ENCODE measurements around the gene SLC35C1.

SLC35C1 gene

GRCh38 chr11:45804761-45805304 lies at the start of gene SLC35C1:
Gene SLC35C1 (plus strand): TSS chr11:45805149. CDS start chr11:45805802, 653 bp downstream.
- peak; percentile 98 for DNase-seq (ENCODE audit: low read depth, low spot score)

DNA sequence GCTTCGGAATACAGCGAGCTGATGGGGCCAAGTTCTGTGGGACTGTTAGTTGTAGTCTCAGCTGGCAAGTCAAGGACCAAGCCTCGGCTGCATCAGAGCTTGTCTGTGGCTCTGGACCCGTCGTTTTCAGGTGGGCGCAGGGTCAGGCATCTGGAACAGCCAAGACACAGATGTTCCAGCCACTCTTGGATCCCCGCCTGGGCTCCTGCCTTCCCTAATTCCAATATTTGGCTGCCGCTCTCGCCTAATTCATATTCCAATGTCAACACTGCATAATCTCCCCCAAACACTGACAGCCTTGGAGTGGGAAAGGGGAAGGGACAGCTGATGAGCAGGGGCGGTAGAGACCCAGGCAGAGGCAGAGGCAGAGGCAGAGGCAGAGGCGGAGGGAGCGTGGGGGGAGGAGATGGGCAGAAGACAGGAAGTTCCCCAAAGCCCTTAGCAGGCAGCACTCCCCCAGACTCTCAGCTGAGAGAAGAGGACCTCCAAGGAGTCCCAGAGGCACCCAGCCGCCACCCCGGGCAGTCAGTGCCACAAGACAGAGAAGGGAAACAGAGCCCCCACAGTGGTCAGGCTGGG lies 49.6 kb upstream of the SLC35C1 start:
- DNase-seq (ENCODE audit: low read depth, low spot score): peak; percentile 9

- no peak for DNase-seq (ENCODE audit: low read depth, low spot score)
Measured at GRCh38 chr11:45756384-45757010, 48.5 kb upstream of the SLC35C1 start.

DNA sequence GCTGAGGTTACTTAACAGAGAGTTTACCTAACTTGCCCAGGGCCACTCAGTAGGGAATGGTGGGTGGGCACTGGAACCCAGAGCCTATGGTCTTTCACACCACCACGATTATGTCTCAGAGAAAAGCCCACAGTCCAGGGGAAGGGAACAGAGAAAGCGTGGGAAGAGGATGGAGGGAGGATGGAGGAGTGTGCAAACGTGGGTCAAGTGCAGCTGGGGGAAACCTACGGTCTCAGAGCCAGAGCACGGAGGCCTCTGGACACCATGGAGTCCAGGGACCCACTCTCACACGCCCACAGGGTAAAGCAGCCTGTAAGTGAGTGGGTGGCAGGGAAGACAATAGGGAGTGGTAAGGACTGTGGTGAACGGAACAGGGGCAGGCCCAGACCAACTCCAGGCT lies 47.3 kb upstream of the SLC35C1 start:
- DNase-seq (ENCODE audit: low read depth, low spot score): no peak

- no peak for DNase-seq (ENCODE audit: low read depth, low spot score)
Measured at GRCh38 chr11:45761659-45762058, 43.3 kb upstream of the SLC35C1 start.

- DNase-seq (ENCODE audit: low read depth, low spot score): no peak
Measured at GRCh38 chr11:45765107-45765668, 39.8 kb upstream of the SLC35C1 start.

DNA sequence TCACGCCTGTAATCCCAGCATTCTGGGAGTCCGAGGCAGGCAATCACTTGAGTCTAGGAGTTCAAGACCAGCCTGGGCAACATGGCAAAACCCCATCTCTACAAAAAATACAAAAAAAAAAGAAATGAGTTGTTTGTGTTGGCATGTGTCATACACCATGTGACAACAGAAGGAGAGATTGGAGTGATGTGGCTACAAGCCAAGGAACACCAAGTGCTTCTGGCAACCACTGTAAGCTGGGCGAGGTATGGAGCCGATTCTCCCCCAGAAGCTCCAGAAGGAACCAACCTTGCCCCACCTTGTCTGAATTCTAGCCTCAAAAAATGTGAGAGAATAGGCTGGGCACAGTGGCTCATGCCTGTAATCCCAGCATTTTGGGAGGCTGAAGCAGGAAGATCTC lies 39.1 kb upstream of the SLC35C1 start:
- no peak for DNase-seq (ENCODE audit: low read depth, low spot score)

- DNase-seq (ENCODE audit: low read depth, low spot score): no peak
Measured at GRCh38 chr11:45766469-45766868, 38.5 kb upstream of the SLC35C1 start.

- DNase-seq (ENCODE audit: low read depth, low spot score): no peak
Measured at GRCh38 chr11:45768486-45768885, 36.5 kb upstream of the SLC35C1 start.

DNA sequence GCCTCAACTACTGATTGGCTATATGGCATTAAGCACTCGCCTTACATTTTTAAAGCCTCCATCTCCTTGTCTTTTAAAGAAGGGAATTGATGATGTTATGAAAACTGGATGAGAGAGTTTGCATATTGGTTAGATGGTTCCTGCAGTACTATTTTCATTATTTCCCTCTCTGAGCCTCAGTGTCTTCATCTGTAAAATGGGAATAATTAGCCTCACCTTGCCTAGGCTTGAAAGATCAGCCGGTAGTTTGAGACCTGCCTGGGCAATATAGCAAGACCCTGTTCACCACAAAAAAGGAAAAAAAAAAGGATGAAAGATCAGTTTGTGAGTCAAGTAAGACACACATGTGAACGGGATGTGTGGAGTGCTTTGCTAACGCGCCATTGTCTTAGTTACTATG lies 35.0 kb upstream of the SLC35C1 start:
- no peak for DNase-seq (ENCODE audit: low read depth, low spot score)

DNA sequence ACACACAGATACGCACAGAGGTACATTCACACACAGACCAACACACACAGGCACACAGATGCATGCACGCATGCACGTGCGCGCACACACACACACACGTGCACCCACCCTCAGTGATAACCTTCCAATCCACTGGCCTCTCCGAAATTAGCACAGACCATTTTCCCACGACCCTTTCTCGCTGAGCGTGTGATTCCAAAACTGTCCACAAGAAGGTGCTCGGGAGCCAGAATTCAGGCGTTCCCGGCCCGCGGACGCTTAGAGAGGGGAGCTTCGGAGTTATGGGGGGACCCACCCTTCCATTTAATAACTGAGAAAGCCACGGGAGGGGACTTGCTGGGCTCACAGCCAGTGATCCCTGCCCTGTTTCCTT lies 33.8 kb upstream of the SLC35C1 start:
- peak; percentile 76 for DNase-seq (ENCODE audit: low read depth, low spot score)

DNA sequence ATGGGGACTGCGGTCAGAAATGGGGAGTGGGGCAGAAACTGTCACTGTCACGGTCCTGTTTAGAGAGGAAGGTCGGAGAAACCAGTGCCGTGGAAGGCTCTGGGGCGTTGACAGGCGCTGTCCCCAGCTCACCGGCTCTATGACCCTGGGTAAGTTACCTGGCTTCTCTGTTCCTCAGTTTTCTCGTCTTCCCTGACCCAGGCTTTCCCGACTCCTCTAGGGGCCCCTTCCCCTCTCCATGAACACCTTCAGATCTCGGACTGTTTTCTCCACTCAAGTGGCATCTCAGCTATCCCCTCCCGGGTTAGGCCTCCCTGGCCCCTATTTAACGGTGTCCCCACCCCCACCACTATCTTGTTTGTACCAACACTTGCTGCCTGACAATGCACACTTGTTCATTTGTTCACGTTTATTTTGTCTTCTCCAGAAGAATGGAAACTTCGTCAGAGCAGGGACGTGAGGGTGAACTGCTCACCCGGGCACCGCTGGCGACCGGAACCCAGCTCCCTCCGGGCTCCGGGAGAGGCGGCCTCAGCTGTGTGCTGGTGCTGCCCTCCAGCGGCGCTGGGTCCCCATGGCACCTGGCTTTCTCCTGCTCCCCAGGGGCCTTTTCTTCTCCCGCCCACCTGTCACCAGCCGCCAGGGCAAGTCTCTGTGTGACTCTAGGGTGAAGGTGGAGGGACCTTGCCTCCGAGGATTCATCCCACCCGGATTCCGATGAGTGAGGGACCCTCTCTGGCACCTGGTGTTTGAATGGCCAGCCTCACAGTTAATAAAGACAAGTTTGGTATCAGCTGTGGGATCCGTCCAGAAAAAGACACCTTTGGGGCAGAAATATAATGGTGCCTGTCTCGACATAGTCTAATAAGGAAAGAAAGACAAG lies 33.1 kb upstream of the SLC35C1 start:
- peak; percentile 93 for DNase-seq (ENCODE audit: low read depth, low spot score)

DNA sequence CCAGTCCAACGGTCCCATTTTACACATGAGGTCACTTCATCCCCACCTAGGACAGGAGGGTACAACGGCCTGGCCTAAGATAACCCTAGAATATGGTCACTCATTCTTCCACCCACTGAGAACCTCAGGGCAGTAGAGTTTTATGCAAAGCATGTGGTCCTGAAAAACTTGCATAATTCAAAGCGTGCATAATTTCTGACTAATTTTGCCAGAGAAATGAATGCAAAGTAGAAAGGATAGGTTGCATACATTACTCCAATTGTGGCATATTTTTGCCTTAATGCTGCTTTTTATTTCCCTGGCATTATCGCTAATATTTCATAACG lies 32.5 kb upstream of the SLC35C1 start:
- no peak for DNase-seq (ENCODE audit: low read depth, low spot score)

GRCh38 chr11:45772986-45773785 lies 31.8 kb upstream of the SLC35C1 start:
- no peak for DNase-seq (ENCODE audit: low read depth, low spot score)

- DNase-seq (ENCODE audit: low read depth, low spot score): no peak
Measured at GRCh38 chr11:45773786-45774655, 30.9 kb upstream of the SLC35C1 start.

DNA sequence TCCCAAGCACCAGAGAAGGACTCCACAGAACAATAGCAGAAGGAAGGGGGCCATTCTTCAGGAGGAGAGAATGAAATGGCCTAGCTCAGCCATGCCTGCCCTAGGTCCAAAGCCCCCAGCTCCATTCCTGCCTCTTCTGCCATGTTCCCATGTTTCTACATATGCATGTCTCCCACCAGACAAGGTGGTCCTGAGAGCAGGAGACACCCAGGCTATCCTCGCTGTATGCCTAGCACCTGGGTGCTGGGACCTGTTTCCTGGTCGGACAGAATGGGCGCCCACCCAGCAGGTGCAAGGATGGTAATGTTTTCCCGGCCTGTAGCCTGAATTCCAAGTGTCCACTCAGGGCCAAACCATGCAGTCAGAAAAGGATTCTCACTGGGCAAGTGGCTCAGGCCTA lies 30.2 kb upstream of the SLC35C1 start:
- no peak for DNase-seq (ENCODE audit: low read depth, low spot score)

GRCh38 chr11:45777127-45777969 lies 27.6 kb upstream of the SLC35C1 start:
- DNase-seq (ENCODE audit: low read depth, low spot score): no peak

DNA sequence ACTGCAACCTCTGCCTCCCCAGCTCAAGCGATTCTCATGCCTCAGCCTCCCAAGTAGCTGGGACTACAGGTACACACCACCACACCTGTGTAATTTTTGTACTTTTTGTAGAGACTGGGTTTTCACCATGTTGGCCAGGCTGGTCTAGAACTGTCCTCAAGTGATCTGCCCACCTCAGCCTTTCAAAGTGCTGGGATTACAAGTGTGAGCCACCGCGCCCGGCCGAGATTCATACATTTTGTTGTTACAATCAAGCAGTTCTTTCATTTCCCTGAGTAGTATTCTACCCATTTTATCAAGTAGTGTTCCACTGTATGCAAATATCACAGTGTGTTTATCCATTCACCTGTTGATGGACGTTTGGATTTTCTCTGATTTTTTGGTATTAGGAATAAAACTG lies 26.6 kb upstream of the SLC35C1 start:
- DNase-seq (ENCODE audit: low read depth, low spot score): no peak

DNA sequence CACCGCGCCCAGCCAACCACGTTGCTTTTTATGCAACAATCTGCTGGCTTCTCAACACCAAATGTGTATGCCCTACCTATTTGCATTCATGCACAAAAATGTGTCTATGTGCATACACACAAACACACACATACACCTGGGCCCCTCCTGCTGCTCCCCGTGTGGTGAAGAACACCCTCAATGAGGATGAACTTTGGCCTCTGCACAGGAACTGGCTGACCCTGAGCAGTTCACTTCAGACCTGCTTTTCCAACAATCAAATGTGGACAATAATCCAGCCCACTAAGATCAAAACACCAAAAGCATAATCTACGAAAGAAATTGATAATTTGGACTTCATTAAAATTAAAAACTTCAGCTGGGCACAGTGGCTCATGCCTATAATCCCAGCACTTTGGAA lies 25.3 kb upstream of the SLC35C1 start:
- no peak for DNase-seq (ENCODE audit: low read depth, low spot score)

GRCh38 chr11:45786272-45786671 lies 18.7 kb upstream of the SLC35C1 start:
- no peak for DNase-seq (ENCODE audit: low read depth, low spot score)

Measured in astrocyte of the hippocampus (primary cell).